Activated gamma-delta T cell (primary cell): ENCODE data around the gene TP73.
"Not testable (repeated sequence)": the region's sequence is repeated elsewhere in the genome, so short reads cannot be mapped to it uniquely, and the experiment has no call there.

ENCODE experiments used
- DNase-seq: peaks from one replicate; lab custom pipeline; 2025; lab: John Stamatoyannopoulos, UW

Gene TP73

GRCh38 chr1:3707298-3707938, 55.1 kb downstream of the TP73 start:
- no peak for DNase-seq

GRCh38 chr1:3707939-3708328, 55.6 kb downstream of the TP73 start:
- no peak for DNase-seq

- no peak for DNase-seq
These were observed 56.5 kb downstream of the TP73 start for GRCh38 chr1:3708791-3709190.

GRCh38 chr1:3710251-3710650, 57.9 kb downstream of the TP73 start:
- DNase-seq: no peak

- DNase-seq: no peak
These were observed 59.1 kb downstream of the TP73 start for GRCh38 chr1:3711381-3711779.

- DNase-seq: no peak
These were observed 59.6 kb downstream of the TP73 start for GRCh38 chr1:3711780-3712451.

GRCh38 chr1:3712573-3713535, 60.5 kb downstream of the TP73 start:
- no peak for DNase-seq

- no peak for DNase-seq
These were observed 61.5 kb downstream of the TP73 start for GRCh38 chr1:3713840-3714239.

- no peak for DNase-seq
These were observed 62.0 kb downstream of the TP73 start for GRCh38 chr1:3714284-3714741.

GRCh38 chr1:3714814-3715213, 62.5 kb downstream of the TP73 start:
- no peak for DNase-seq

GRCh38 chr1:3716351-3716750, 64.0 kb downstream of the TP73 start:
- no peak for DNase-seq

GRCh38 chr1:3717041-3717714, 64.9 kb downstream of the TP73 start:
- DNase-seq: no peak

- no peak for DNase-seq
These were observed 65.6 kb downstream of the TP73 start for GRCh38 chr1:3717715-3718601.

GRCh38 chr1:3718764-3719163, 66.4 kb downstream of the TP73 start:
- no peak for DNase-seq

GRCh38 chr1:3721955-3722465, 69.7 kb downstream of the TP73 start:
- no peak for DNase-seq

- no peak for DNase-seq
These were observed 70.5 kb downstream of the TP73 start for GRCh38 chr1:3722846-3723245.

- not testable (repeated sequence) for DNase-seq
These were observed 72.2 kb downstream of the TP73 start for GRCh38 chr1:3724416-3725030.

GRCh38 chr1:3725366-3725765, 73.0 kb downstream of the TP73 start:
- DNase-seq: no peak

GRCh38 chr1:3727042-3727824, 74.9 kb downstream of the TP73 start:
- DNase-seq: no peak
